Neural cell (in vitro differentiated cells): ENCODE results near the gene AIDA. TPM values are rescaled to one million over a fixed set of nuclear protein-coding genes. Genes with fewer than 3 reads are reported as not detected.

Experiments used
- H2AFZ ChIP-seq: fragments of 200-600, 300-800 bp; sonication (generic), shearing (Covaris generic); 2 replicates; pipeline ENCODE4 v1.6.0; 2014; ENCODE audit warnings: low read depth, mild to moderate bottlenecking, antibody characterized with exemption, low read length, moderate library complexity
- H3F3A ChIP-seq: fragments of 200-600 bp; shearing (Covaris generic); 2 replicates; pipeline ENCODE4 v1.6.1; 2016; ENCODE audit warnings: mild to moderate bottlenecking, moderate library complexity, mixed read lengths, antibody characterized with exemption, low read length; ENCODE audit not compliant: insufficient read depth, poor library complexity, severe bottlenecking
- H3K27ac ChIP-seq: fragments of 200-600, 300-800 bp; sonication (generic), shearing (Covaris generic); 2 replicates; pipeline ENCODE4 v1.5.1; 2014; ENCODE audit warnings: mild to moderate bottlenecking, low read length, moderate library complexity
- H3K27me3 ChIP-seq: fragments of 300-800, 200-600 bp; sonication (generic), shearing (Covaris generic); 2 replicates; pipeline ENCODE4 v1.6.0; 2014; ENCODE audit warnings: mild to moderate bottlenecking, low read depth, low read length, moderate library complexity; ENCODE audit not compliant: insufficient read depth
- H3K36me3 ChIP-seq: fragments of 300-800, 200-600 bp; sonication (generic), shearing (Covaris generic); 2 replicates; pipeline ENCODE4 v1.5.1; 2014; ENCODE audit warnings: mild to moderate bottlenecking, antibody characterized with exemption, low read length, moderate library complexity; ENCODE audit not compliant: insufficient read depth
- H3K4me2 ChIP-seq: fragments of 300-800, 200-600 bp; sonication (generic), shearing (Covaris generic); 2 replicates; pipeline ENCODE4 v1.6.0; 2014; ENCODE audit warnings: mild to moderate bottlenecking, low read length
- H3K4me3 ChIP-seq: fragments of 300-800, 200-600 bp; sonication (generic), shearing (Covaris generic); 2 replicates; pipeline ENCODE4 v1.5.1; 2014; ENCODE audit warnings: mild to moderate bottlenecking, low read length, moderate library complexity
- H3K79me2 ChIP-seq: fragments of 200-600 bp; shearing (Covaris generic); replicated peaks from 2 replicates; pipeline ENCODE4 v1.6.0; 2014; ENCODE audit warnings: mild to moderate bottlenecking, low read length, moderate library complexity; ENCODE audit not compliant: insufficient read depth
- H3K9ac ChIP-seq: fragments of 300-800, 200-600 bp; sonication (generic), shearing (Covaris generic); 2 replicates; pipeline ENCODE4 v1.6.1; 2016; ENCODE audit warnings: mild to moderate bottlenecking, low read length, mixed read lengths
- H3K9me2 ChIP-seq: fragments of 200-600 bp; shearing (Covaris generic); 2 replicates; pipeline ENCODE4 v1.6.1; 2016; ENCODE audit warnings: mild to moderate bottlenecking, low read length, mixed read lengths; ENCODE audit not compliant: insufficient read depth
- H3K9me3 ChIP-seq: fragments of 200-600, 300-800 bp; sonication (generic), shearing (Covaris generic); 2 replicates; pipeline ENCODE4 v1.6.1; 2016; ENCODE audit warnings: mild to moderate bottlenecking, mixed run types, low read length, moderate library complexity, mixed read lengths
- H4K20me1 ChIP-seq: fragments of 200-600 bp; shearing (Covaris generic); 2 replicates; pipeline ENCODE4 v1.6.1; 2016; ENCODE audit warnings: mild to moderate bottlenecking, mixed run types; ENCODE audit not compliant: insufficient read depth
- CTCF ChIP-seq: fragments of 450-650 bp; IDR thresholded peaks from 2 replicates; pipeline ENCODE4 v1.5.1; 2014; ENCODE audit warnings: antibody characterized with exemption, mild to moderate bottlenecking, moderate library complexity; ENCODE audit not compliant: poor library complexity, severe bottlenecking
- EP300 ChIP-seq: fragments of 450-650 bp; conservative IDR thresholded peaks from 2 replicates; pipeline ENCODE4 v1.6.1; 2014; ENCODE audit warnings: antibody characterized with exemption, mild to moderate bottlenecking, moderate library complexity; ENCODE audit not compliant: poor library complexity, severe bottlenecking
- EZH2 ChIP-seq: fragments of 200-600, 300-800 bp; shearing (Covaris generic), sonication (generic); IDR thresholded peaks from 2 replicates; pipeline ENCODE4 v1.6.1; 2014; ENCODE audit warnings: antibody characterized with exemption, low read length, borderline replicate concordance, mild to moderate bottlenecking; ENCODE audit not compliant: insufficient read depth, poor library complexity, severe bottlenecking
- MXI1 ChIP-seq: fragments of 450-650 bp; conservative IDR thresholded peaks from 2 replicates; pipeline ENCODE4 v1.6.1; 2014; ENCODE audit warnings: antibody characterized with exemption, mild to moderate bottlenecking; ENCODE audit not compliant: poor library complexity, severe bottlenecking
- POLR2AphosphoS5 ChIP-seq: IDR thresholded peaks from 2 replicates; pipeline ENCODE4 v1.6.1; 2012
- RAD21 ChIP-seq: fragments of 450-650 bp; conservative IDR thresholded peaks from 2 replicates; pipeline ENCODE4 v1.6.1; 2014; ENCODE audit warnings: antibody characterized with exemption, mild to moderate bottlenecking, moderate library complexity
- REST ChIP-seq: IDR thresholded peaks from 2 replicates; pipeline ENCODE4 v1.6.1; 2012; ENCODE audit warnings: borderline replicate concordance
- SMC3 ChIP-seq: fragments of 450-650 bp; conservative IDR thresholded peaks from 2 replicates; pipeline ENCODE4 v1.6.1; 2014; ENCODE audit warnings: antibody characterized with exemption, mild to moderate bottlenecking, moderate library complexity; ENCODE audit not compliant: poor library complexity
- TAF1 ChIP-seq: IDR thresholded peaks from 2 replicates; pipeline ENCODE4 v1.6.1; 2012; ENCODE audit warnings: low read depth
- polyA plus RNA-seq: library from polyadenylated mRNA; depleted of rRNA; stranded (reverse); fragments of >200 nt; gene quantifications from 2 replicates; pipeline ENCODE4 v1.2.3, GENCODE V29; 2014

AIDA gene
- polyA plus RNA-seq, 1 donor from 2014 or later = 13.6 TPM

- no peak for TF ChIP-seq MXI1
- TF ChIP-seq POLR2AphosphoS5 = no peak
- no peak for TF ChIP-seq EZH2
- TF ChIP-seq EP300 = no peak
- no peak for TF ChIP-seq RAD21
- TF ChIP-seq CTCF = no peak
- no peak for TF ChIP-seq TAF1
- no peak for TF ChIP-seq REST
- no peak for TF ChIP-seq SMC3
- peaks cover 33% of the 10 kb centered on the region for H3K36me3 ChIP-seq
Measured at GRCh38 chr1:222657899-222658298, 54.4 kb downstream of the AIDA start.

GRCh38 chr1:222656391-222657155, 55.7 kb downstream of the AIDA start:
- peaks cover 38% of the 10 kb centered on the region for H3K36me3 ChIP-seq

More at GRCh38 chr1:222657899-222658298, 54.4 kb downstream of the AIDA start:
- no peak overlapping the region for H2AFZ ChIP-seq
- H3K27ac ChIP-seq = no peak overlapping the region
- H3K4me3 ChIP-seq = no peak overlapping the region
- no peaks in the 10 kb centered on the region for H3F3A ChIP-seq
- no peaks in the 10 kb centered on the region for H3K27me3 ChIP-seq
- H4K20me1 ChIP-seq = no peaks in the 10 kb centered on the region
- no peaks in the 10 kb centered on the region for H3K9me2 ChIP-seq
- no peak overlapping the region for H3K4me2 ChIP-seq
- H3K79me2 ChIP-seq = no peaks in the 10 kb centered on the region
- H3K9me3 ChIP-seq = no peaks in the 10 kb centered on the region
- no peak overlapping the region for H3K9ac ChIP-seq

More at GRCh38 chr1:222656391-222657155, 55.7 kb downstream of the AIDA start:
- Histone ChIP-seq H3K4me3 (no peak overlapping the region), H3K9me3 (no peaks in the 10 kb centered on the region), H2AFZ (no peak overlapping the region), H3F3A (no peaks in the 10 kb centered on the region), H3K27ac (no peak overlapping the region), H3K9ac (no peak overlapping the region), H3K27me3 (no peaks in the 10 kb centered on the region), H4K20me1 (no peaks in the 10 kb centered on the region), H3K79me2 (no peaks in the 10 kb centered on the region), H3K4me2 (no peak overlapping the region), H3K9me2 (no peaks in the 10 kb centered on the region)
- no peak for TF ChIP-seq RAD21
- no peak for TF ChIP-seq EP300
- no peak for TF ChIP-seq POLR2AphosphoS5
- no peak for TF ChIP-seq CTCF
- no peak for TF ChIP-seq MXI1
- no peak for TF ChIP-seq EZH2
- TF ChIP-seq TAF1 = no peak
- TF ChIP-seq SMC3 = no peak
- TF ChIP-seq REST = no peak
